Natural killer cell (primary cell): ENCODE measurements around the gene RHEB. TPM values are rescaled to one million over a fixed set of nuclear protein-coding genes. Genes with fewer than 3 reads are reported as not detected.
A peak's percentile ranks its signal among the peaks of the same experiment; 100 is the strongest.
"Not testable (repeated sequence)": the region's sequence is repeated elsewhere in the genome, so short reads cannot be mapped to it uniquely, and the experiment has no call there.

Experiments
- ATAC-seq, 3 donors: fragments of 150-1000 bp in 2 of 3; fragments of 200-7000 bp in 1 of 3; cut with Tn5 transposase; 1 replicate in 1 of 3; 2 replicates in 2 of 3; pipeline ENCODE4 v1.10.0; 2021; ENCODE audit warnings: mild to moderate bottlenecking in 2 of 3, moderate library complexity in 2 of 3
- DNase-seq, 2 donors: peaks; one replicate each; pipeline versions ENCODE4 v3.0.0 to v3.0.0-alpha.2; 2013 to 2021; ENCODE audit warnings: mixed read lengths in 1 of 2
- H3K27ac ChIP-seq: one replicate; pipeline ENCODE4 v1.5.1; 2013; ENCODE audit warnings: mild to moderate bottlenecking, low read length
- H3K27me3 ChIP-seq: one replicate; pipeline ENCODE4 v1.6.1; 2013; ENCODE audit warnings: low read length; ENCODE audit not compliant: control insufficient read depth, insufficient read depth
- H3K36me3 ChIP-seq: one replicate; pipeline ENCODE4 v1.6.1; 2013; ENCODE audit warnings: low read length; ENCODE audit not compliant: control insufficient read depth, insufficient read depth
- H3K4me1 ChIP-seq: one replicate; pipeline ENCODE4 v1.6.1; 2013; ENCODE audit warnings: low read length; ENCODE audit not compliant: control insufficient read depth, insufficient read depth
- H3K4me3 ChIP-seq: one replicate; pipeline ENCODE4 v1.5.1; 2013; ENCODE audit warnings: low read length
- H3K9me3 ChIP-seq: one replicate; pipeline ENCODE4 v1.6.1; 2013; ENCODE audit warnings: low read length; ENCODE audit not compliant: control insufficient read depth, insufficient read depth
- H3K27ac Mint-ChIP-seq, 2 donors: one replicate each; pipeline ENCODE4 v1.8.0; 2022; ENCODE audit warnings: mild to moderate bottlenecking in 2 of 2, mixed read lengths in 2 of 2, moderate library complexity in 1 of 2
- H3K27me3 Mint-ChIP-seq, 2 donors: one replicate each; pipeline ENCODE4 v1.8.0; 2022; ENCODE audit warnings: low read depth in 2 of 2, mixed read lengths in 2 of 2
- H3K36me3 Mint-ChIP-seq: one replicate; pipeline ENCODE4 v1.8.0; 2022; ENCODE audit warnings: mixed read lengths
- H3K4me1 Mint-ChIP-seq, 2 donors: one replicate each; pipeline ENCODE4 v1.8.0; 2022; ENCODE audit warnings: mixed read lengths in 2 of 2
- H3K4me3 Mint-ChIP-seq: one replicate; pipeline ENCODE4 v1.8.0; 2022; ENCODE audit warnings: mild to moderate bottlenecking, moderate library complexity, mixed read lengths
- H3K9me3 Mint-ChIP-seq, 2 donors: one replicate each; pipeline ENCODE4 v1.8.0; 2022; ENCODE audit warnings: mixed read lengths in 2 of 2
- CTCF ChIP-seq: fragments of 200-600 bp; IDR thresholded peaks from one replicate; pipeline ENCODE4 v1.8.0; 2022; ENCODE audit warnings: antibody characterized with exemption
- WGBS: methylation state at CpG from one replicate; pipeline ENCODE4 v1.1.7; 2013; ENCODE audit warnings: missing lambda C conversion rate; ENCODE audit not compliant: insufficient coverage; 5-methylcytosine and 5-hydroxymethylcytosine counted together
- intact Hi-C: fragments of 100-400 bp; cut with micrococcal nuclease; formaldehyde crosslinking; loops from one replicate; pipeline ENCODE4 v1.14.2; 2022
- total RNA-seq, 4 donors: library from RNA; stranded (reverse); fragments of 120-200 nt in 1 of 4; gene quantifications; one replicate each; pipeline versions ENCODE4 v1.2.3 to v1.2.4, GENCODE V29; 2013 to 2022

The RHEB gene
- total RNA-seq, 3 donors from 2014 or later (not counting 1 experiment from before 2014, with no cell fraction given), result 51.0 to 63.3 (median 63.3) TPM

- no peak overlapping the region for H3K4me3 ChIP-seq
- H3K27me3 ChIP-seq, result no peaks in the 10 kb centered on the region
- WGBS, result 37% methylated on average over 5 of the region's 8 CpGs
- Mint-ChIP-seq H3K36me3 (no peaks in the 10 kb centered on the region), H3K4me3 (no peak overlapping the region), H3K9me3 (peaks cover 2 to 4% of the 10 kb centered on the region in 2 donors), H3K27me3 (peaks cover 17 to 26% of the 10 kb centered on the region in 2 donors), H3K4me1 (peaks cover 24 to 31% of the 10 kb centered on the region in 2 donors), H3K27ac (no peak overlapping the region)
- DNase-seq (no peak), ATAC-seq (no peak)
- intact Hi-C loops, result no loop called here
- H3K4me1 ChIP-seq, result no peaks in the 10 kb centered on the region
- H3K9me3 ChIP-seq, result no peaks in the 10 kb centered on the region
- H3K36me3 ChIP-seq, result no peaks in the 10 kb centered on the region
- H3K27ac ChIP-seq, result no peak overlapping the region
- TF ChIP-seq CTCF, result no peak
These were observed 18.3 kb upstream of the RHEB start for GRCh38 chr7:151537818-151538561.

- 93% methylated on average over 2 of the region's 2 CpGs for whole genome bisulfite sequencing
- H3K27ac Mint-ChIP-seq, ATAC-seq, DNase-seq, H3K4me1 ChIP-seq, H3K9me3 Mint-ChIP-seq, H3K27me3 ChIP-seq, H3K27ac ChIP-seq, H3K36me3 ChIP-seq, H3K4me3 ChIP-seq, H3K9me3 ChIP-seq, H3K36me3 Mint-ChIP-seq, intact Hi-C loops: not testable (repeated sequence)
- H3K4me1 Mint-ChIP-seq, result peaks cover 24 to 31% of the 10 kb centered on the region in 2 donors
- H3K27me3 Mint-ChIP-seq, result peaks cover 17% of the 10 kb centered on the region in 2 donors
- H3K4me3 Mint-ChIP-seq, result peak overlapping the region; percentile 3
These were observed 16.5 kb upstream of the RHEB start for GRCh38 chr7:151536178-151536577.

GRCh38 chr7:151529842-151530241, 10.1 kb upstream of the RHEB start:
- no peaks in the 10 kb centered on the region for H3K36me3 ChIP-seq
- peaks cover 4 to 14% of the 10 kb centered on the region in 2 donors for H3K9me3 Mint-ChIP-seq
- TF ChIP-seq CTCF, result no peak
- H3K4me1 ChIP-seq, result no peaks in the 10 kb centered on the region
- H3K36me3 Mint-ChIP-seq, result peaks cover 19% of the 10 kb centered on the region
- H3K4me3 Mint-ChIP-seq, result no peak overlapping the region
- no peak overlapping the region for H3K27ac ChIP-seq
- H3K27ac Mint-ChIP-seq, result no peak overlapping the region
- intact Hi-C loops, result no loop called here
- no peak overlapping the region for H3K4me3 ChIP-seq
- peaks cover 2% of the 10 kb centered on the region for H3K27me3 ChIP-seq
- peaks cover 7 to 18% of the 10 kb centered on the region in 2 donors for H3K27me3 Mint-ChIP-seq
- ATAC-seq (no peak), DNase-seq (no peak)
- no peaks in the 10 kb centered on the region for H3K4me1 Mint-ChIP-seq
- H3K9me3 ChIP-seq, result peaks cover 4% of the 10 kb centered on the region

- no peak overlapping the region for H3K27ac Mint-ChIP-seq
- 100% methylated on average over 1 of the region's 2 CpGs for WGBS
- ATAC-seq (no peak), DNase-seq (no peak)
- intact Hi-C loops, result no loop called here
- H3K36me3 ChIP-seq, result no peaks in the 10 kb centered on the region
- peaks cover 4 to 5% of the 10 kb centered on the region in 2 donors for H3K4me1 Mint-ChIP-seq
- H3K27me3 Mint-ChIP-seq, result peaks cover 3 to 20% of the 10 kb centered on the region in 2 donors
- H3K4me1 ChIP-seq, result peaks cover 6% of the 10 kb centered on the region
- no peak overlapping the region for H3K27ac ChIP-seq
- H3K9me3 Mint-ChIP-seq, result no peaks in the 10 kb centered on the region
- peaks cover under 1% of the 10 kb centered on the region for H3K36me3 Mint-ChIP-seq
- H3K4me3 ChIP-seq, result no peak overlapping the region
- H3K9me3 ChIP-seq, result peaks cover 3% of the 10 kb centered on the region
- TF ChIP-seq CTCF, result no peak
- peaks cover 2% of the 10 kb centered on the region for H3K27me3 ChIP-seq
- H3K4me3 Mint-ChIP-seq, result no peak overlapping the region
These were observed 5.2 kb upstream of the RHEB start for GRCh38 chr7:151524845-151525244.
